Measurements from ENCODE around the gene SNIP1. TPM values are rescaled to one million over a fixed set of nuclear protein-coding genes. Genes with fewer than 3 reads are reported as not detected.
"Not testable (repeated sequence)": the region's sequence is repeated elsewhere in the genome, so short reads cannot be mapped to it uniquely, and the experiment has no call there.

Gene SNIP1
- total RNA-seq, 1 experiment from 2014 or later: 21.0 TPM

- intact Hi-C loops (cut with micrococcal nuclease; ENCODE audit: unreplicated experiment): no loop called here
- H3K4me3 Mint-ChIP-seq (ENCODE audit: low read depth, unreplicated experiment): no peak overlapping the region
- no peaks in the 10 kb centered on the region for H3K9me3 Mint-ChIP-seq (ENCODE audit: low read depth, unreplicated experiment)
- no TSS peak for BruUV-seq (replicated peaks)
- H3K27ac Mint-ChIP-seq (ENCODE audit: unreplicated experiment): no peak overlapping the region
- no peak for TF ChIP-seq CTCF (IDR thresholded peaks at IDR 0.05; ENCODE audit: unreplicated experiment)
- DNase-seq: no peak
- peaks cover 30% of the 10 kb centered on the region for H3K36me3 Mint-ChIP-seq (ENCODE audit: insufficient read depth, unreplicated experiment)
- H3K27me3 Mint-ChIP-seq (ENCODE audit: unreplicated experiment): no peaks in the 10 kb centered on the region
- H3K4me1 Mint-ChIP-seq (ENCODE audit: low read depth, unreplicated experiment): no peaks in the 10 kb centered on the region
- CTCF ChIA-PET: no interaction called here
Observed at GRCh38 chr1:37588939-37589338, 34.8 kb upstream of the SNIP1 start.

GRCh38 chr1:37584544-37584943 is 30.5 kb upstream of the SNIP1 start:
- intact Hi-C loops (cut with micrococcal nuclease; ENCODE audit: unreplicated experiment); H3K27me3 Mint-ChIP-seq (ENCODE audit: unreplicated experiment); H3K4me3 Mint-ChIP-seq (ENCODE audit: low read depth, unreplicated experiment); H3K9me3 Mint-ChIP-seq (ENCODE audit: low read depth, unreplicated experiment); H3K4me1 Mint-ChIP-seq (ENCODE audit: low read depth, unreplicated experiment); H3K27ac Mint-ChIP-seq (ENCODE audit: unreplicated experiment); BruUV-seq (replicated peaks); DNase-seq: not testable (repeated sequence)
- CTCF ChIA-PET: interaction anchor here (0.6 kb wide), 1 partner anchor 1446 kb away, joined by 4 read pairs; no protein-coding TSS in a partner anchor
- H3K36me3 Mint-ChIP-seq (ENCODE audit: insufficient read depth, unreplicated experiment): peaks cover 54% of the 10 kb centered on the region

- intact Hi-C loops (cut with micrococcal nuclease; ENCODE audit: unreplicated experiment): no loop called here
- peaks cover 63% of the 10 kb centered on the region for H3K36me3 Mint-ChIP-seq (ENCODE audit: insufficient read depth, unreplicated experiment)
- H3K9me3 Mint-ChIP-seq (ENCODE audit: low read depth, unreplicated experiment): no peaks in the 10 kb centered on the region
- no peaks in the 10 kb centered on the region for H3K27me3 Mint-ChIP-seq (ENCODE audit: unreplicated experiment)
- CTCF ChIA-PET: no interaction called here
- peaks cover 18% of the 10 kb centered on the region for H3K4me1 Mint-ChIP-seq (ENCODE audit: low read depth, unreplicated experiment)
- H3K27ac Mint-ChIP-seq (ENCODE audit: unreplicated experiment): no peak overlapping the region
- TF ChIP-seq CTCF (IDR thresholded peaks at IDR 0.05; ENCODE audit: unreplicated experiment): no peak
- BruUV-seq (replicated peaks): no TSS peak
- no peak for DNase-seq
- no peak overlapping the region for H3K4me3 Mint-ChIP-seq (ENCODE audit: low read depth, unreplicated experiment)
Observed at GRCh38 chr1:37575692-37576091, 21.6 kb upstream of the SNIP1 start.

GRCh38 chr1:37574834-37575480 is 20.9 kb upstream of the SNIP1 start:
- H3K9me3 Mint-ChIP-seq (ENCODE audit: low read depth, unreplicated experiment): no peaks in the 10 kb centered on the region

More at GRCh38 chr1:37574834-37575480, 20.9 kb upstream of the SNIP1 start:
- Mint-ChIP-seq H3K4me1 (ENCODE audit: low read depth, unreplicated experiment) (peaks cover 18% of the 10 kb centered on the region), H3K4me3 (ENCODE audit: low read depth, unreplicated experiment) (no peak overlapping the region), H3K27ac (ENCODE audit: unreplicated experiment) (no peak overlapping the region), H3K27me3 (ENCODE audit: unreplicated experiment) (no peaks in the 10 kb centered on the region), H3K36me3 (ENCODE audit: insufficient read depth, unreplicated experiment) (peaks cover 58% of the 10 kb centered on the region)
- CTCF ChIA-PET: no interaction called here
- BruUV-seq (replicated peaks): no TSS peak
- intact Hi-C loops (cut with micrococcal nuclease; ENCODE audit: unreplicated experiment): no loop called here
- TF ChIP-seq CTCF (IDR thresholded peaks at IDR 0.05; ENCODE audit: unreplicated experiment): no peak
- no peak for DNase-seq

Data from Calu3 (cell line).